ENCODE measurements around the gene METAP1D. TPM values are rescaled to one million over a fixed set of nuclear protein-coding genes. Genes with fewer than 3 reads are reported as not detected.
A peak's percentile ranks its signal among the peaks of the same experiment; 100 is the strongest.

Gene METAP1D
- total and polyA plus RNA-seq, 2 of the 4 experiments (the other 2 are of a cell fraction) = 3.4 to 5.5 TPM

DNA sequence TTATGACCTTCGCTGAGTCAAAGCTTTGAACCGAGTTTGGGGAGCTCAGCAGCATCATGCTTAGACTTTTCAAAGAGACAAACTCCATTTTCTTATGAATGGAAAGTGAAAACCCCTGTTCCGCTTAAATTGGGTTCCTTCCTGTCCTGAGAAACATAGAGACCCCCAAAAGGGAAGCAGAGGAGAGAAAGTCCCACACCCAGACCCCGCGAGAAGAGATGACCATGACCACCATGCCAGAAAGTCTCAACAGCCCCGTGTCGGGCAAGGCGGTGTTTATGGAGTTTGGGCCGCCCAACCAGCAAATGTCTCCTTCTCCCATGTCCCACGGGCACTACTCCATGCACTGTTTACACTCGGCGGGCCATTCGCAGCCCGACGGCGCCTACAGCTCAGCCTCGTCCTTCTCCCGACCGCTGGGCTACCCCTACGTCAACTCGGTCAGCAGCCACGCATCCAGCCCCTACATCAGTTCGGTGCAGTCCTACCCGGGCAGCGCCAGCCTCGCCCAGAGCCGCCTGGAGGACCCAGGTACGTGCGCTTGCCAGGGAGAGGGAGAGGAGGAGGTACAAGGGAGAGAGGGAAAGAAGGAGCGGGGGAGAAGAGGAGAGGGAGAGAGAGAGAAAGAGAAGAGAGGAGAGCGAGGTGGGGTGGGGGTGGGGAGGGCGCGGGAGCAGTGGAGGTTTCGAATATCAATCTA lies 85.9 kb downstream of the METAP1D start, which contains the start of gene DLX1:
Gene DLX1 (plus strand): TSS at position 48 of the 700 bp plus-strand sequence. CDS start 171 bp downstream, at position 219.
- H3K9me3 ChIP-seq (ENCODE audit: control insufficient read depth, insufficient read depth, low read length) = peaks cover 11% of the 10 kb centered on the region; the same call in 1 of the 2 replicates
- H2BK20ac ChIP-seq (ENCODE audit: low read depth, low read length) = no peak within 1 kb of the TSS
- no peaks in the 10 kb centered on the region for H3K36me3 ChIP-seq (ENCODE audit: control insufficient read depth, insufficient read depth, low read length)
- peak within 1 kb of the TSS; percentile 20; the same call in 1 of the 2 replicates for H3K27ac ChIP-seq (ENCODE audit: insufficient read depth, low read length)
- H3K14ac ChIP-seq (replicated peaks; ENCODE audit: low read depth, low read length) = no peak within 1 kb of the TSS
- CTCF ChIA-PET = interaction anchor here (0.7 kb wide), 1 partner anchor 42 kb away, joined by 3 read pairs; no protein-coding TSS in a partner anchor
- DNase-seq = no peak
- no peak within 1 kb of the TSS for H2BK15ac ChIP-seq (ENCODE audit: low read depth, low read length)
- H3K9me1 ChIP-seq (ENCODE audit: insufficient read depth, low read length) = no peaks in the 10 kb centered on the region
- 1% methylated on average over 11 of the region's 34 CpGs; no CpG with 5 or more reads in 1 of the 2 experiments for WGBS, 2 experiments (ENCODE audit: extremely low coverage in 2 of 2, insufficient read length in 1 of 2)
- TF ChIP-seq NFE2L2 (IDR thresholded peaks at IDR 0.05; ENCODE audit: low read depth, low read length) (no peak), MXI1 (IDR thresholded peaks at IDR 0.05; ENCODE audit: borderline replicate concordance, low read depth, low read length) (no peak), BHLHE40 (IDR thresholded peaks at IDR 0.05; ENCODE audit: low read depth, low read length) (no peak), CHD1 (IDR thresholded peaks at IDR 0.05; ENCODE audit: low read depth, low read length) (no peak), POLR2A (IDR thresholded peaks at IDR 0.05; ENCODE audit: low read depth, low read length) (no peak), MAZ (IDR thresholded peaks at IDR 0.05; ENCODE audit: borderline replicate concordance, low read depth, low read length) (no peak), RFX5 (IDR thresholded peaks at IDR 0.05; ENCODE audit: low read depth, low read length) (no peak), FOS (IDR thresholded peaks at IDR 0.05; ENCODE audit: low read depth, low read length) (no peak), SMC3 (IDR thresholded peaks at IDR 0.05; ENCODE audit: low read depth, low read length) (no peak), MAFK (IDR thresholded peaks at IDR 0.05; ENCODE audit: low read depth, low read length) (no peak)
- TF ChIP-seq, protein P1, sequence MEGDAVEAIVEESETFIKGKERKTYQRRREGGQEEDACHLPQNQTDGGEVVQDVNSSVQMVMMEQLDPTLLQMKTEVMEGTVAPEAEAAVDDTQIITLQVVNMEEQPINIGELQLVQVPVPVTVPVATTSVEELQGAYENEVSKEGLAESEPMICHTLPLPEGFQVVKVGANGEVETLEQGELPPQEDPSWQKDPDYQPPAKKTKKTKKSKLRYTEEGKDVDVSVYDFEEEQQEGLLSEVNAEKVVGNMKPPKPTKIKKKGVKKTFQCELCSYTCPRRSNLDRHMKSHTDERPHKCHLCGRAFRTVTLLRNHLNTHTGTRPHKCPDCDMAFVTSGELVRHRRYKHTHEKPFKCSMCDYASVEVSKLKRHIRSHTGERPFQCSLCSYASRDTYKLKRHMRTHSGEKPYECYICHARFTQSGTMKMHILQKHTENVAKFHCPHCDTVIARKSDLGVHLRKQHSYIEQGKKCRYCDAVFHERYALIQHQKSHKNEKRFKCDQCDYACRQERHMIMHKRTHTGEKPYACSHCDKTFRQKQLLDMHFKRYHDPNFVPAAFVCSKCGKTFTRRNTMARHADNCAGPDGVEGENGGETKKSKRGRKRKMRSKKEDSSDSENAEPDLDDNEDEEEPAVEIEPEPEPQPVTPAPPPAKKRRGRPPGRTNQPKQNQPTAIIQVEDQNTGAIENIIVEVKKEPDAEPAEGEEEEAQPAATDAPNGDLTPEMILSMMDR (conservative IDR thresholded peaks at IDR 0.05; ENCODE audit: low read depth, low read length) = no peak
- TF ChIP-seq, protein P2, sequence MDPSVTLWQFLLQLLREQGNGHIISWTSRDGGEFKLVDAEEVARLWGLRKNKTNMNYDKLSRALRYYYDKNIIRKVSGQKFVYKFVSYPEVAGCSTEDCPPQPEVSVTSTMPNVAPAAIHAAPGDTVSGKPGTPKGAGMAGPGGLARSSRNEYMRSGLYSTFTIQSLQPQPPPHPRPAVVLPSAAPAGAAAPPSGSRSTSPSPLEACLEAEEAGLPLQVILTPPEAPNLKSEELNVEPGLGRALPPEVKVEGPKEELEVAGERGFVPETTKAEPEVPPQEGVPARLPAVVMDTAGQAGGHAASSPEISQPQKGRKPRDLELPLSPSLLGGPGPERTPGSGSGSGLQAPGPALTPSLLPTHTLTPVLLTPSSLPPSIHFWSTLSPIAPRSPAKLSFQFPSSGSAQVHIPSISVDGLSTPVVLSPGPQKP (IDR thresholded peaks at IDR 0.05; ENCODE audit: borderline replicate concordance, low read depth, low read length) = no peak
- TF ChIP-seq, protein P3, sequence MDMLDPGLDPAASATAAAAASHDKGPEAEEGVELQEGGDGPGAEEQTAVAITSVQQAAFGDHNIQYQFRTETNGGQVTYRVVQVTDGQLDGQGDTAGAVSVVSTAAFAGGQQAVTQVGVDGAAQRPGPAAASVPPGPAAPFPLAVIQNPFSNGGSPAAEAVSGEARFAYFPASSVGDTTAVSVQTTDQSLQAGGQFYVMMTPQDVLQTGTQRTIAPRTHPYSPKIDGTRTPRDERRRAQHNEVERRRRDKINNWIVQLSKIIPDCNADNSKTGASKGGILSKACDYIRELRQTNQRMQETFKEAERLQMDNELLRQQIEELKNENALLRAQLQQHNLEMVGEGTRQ (IDR thresholded peaks at IDR 0.05; ENCODE audit: low read depth, low read length) = no peak
- no peak within 1 kb of the TSS for H2BK120ac ChIP-seq (ENCODE audit: low read depth, low read length)
- H3K4me3 ChIP-seq (ENCODE audit: insufficient read depth, low read depth, low read length) = peak within 1 kb of the TSS; percentile 56
- H2AFZ ChIP-seq (replicated peaks; ENCODE audit: low read length, poor library complexity) = peak within 1 kb of the TSS; percentile 89
- H4K8ac ChIP-seq (ENCODE audit: low read depth in 2 of 2, low read length in 2 of 2) = peak within 1 kb of the TSS; percentile 13 to 38; a peak in 2 of 4 replicates
- no peak within 1 kb of the TSS for H3K56ac ChIP-seq (ENCODE audit: extremely low read depth, insufficient read depth, low read length)
- no peak within 1 kb of the TSS for H2AK5ac ChIP-seq (ENCODE audit: low read depth, low read length)
- POLR2A ChIA-PET (ENCODE audit: unreplicated experiment) = interaction anchor here (0.5 kb wide), 1 partner anchor 13 kb away, joined by 3 read pairs; no protein-coding TSS in a partner anchor
- no peak within 1 kb of the TSS; the same call in 1 of the 2 replicates for H3K4ac ChIP-seq (ENCODE audit: low read depth, low read length)
- no peak within 1 kb of the TSS for H3K18ac ChIP-seq (ENCODE audit: low read depth, low read length)
- dilution Hi-C loops (cut with HindIII; ENCODE audit: low sequenced_read_pairs, unreplicated experiment) = no loop called here
- no peak within 1 kb of the TSS; the same call in 1 of the 2 replicates for H3K23ac ChIP-seq (ENCODE audit: low read depth, low read length)
- BruUV-seq (replicated peaks) = no TSS peak
- peaks cover 5% of the 10 kb centered on the region; the same call in 1 of the 2 replicates for H4K20me1 ChIP-seq (ENCODE audit: insufficient read depth, low read length)
- intact Hi-C loops (cut with micrococcal nuclease) = loop anchor here (5.0 kb wide), 1 partner anchor 88 kb away; the partner anchor contains the start of gene METAP1D
- H4K91ac ChIP-seq (ENCODE audit: insufficient read depth, low read depth, low read length) = no peak within 1 kb of the TSS
- peak within 1 kb of the TSS; percentile 0 for H2BK5ac ChIP-seq (ENCODE audit: low read depth, low read length, poor library complexity, severe bottlenecking)
- in situ Hi-C loops (cut with MboI; ENCODE audit: low sequenced_read_pairs) = no loop called here
- peak within 1 kb of the TSS; percentile 76 for H3K4me2 ChIP-seq (ENCODE audit: low read depth, low read length)
- peak within 1 kb of the TSS; percentile 39 for H3K9ac ChIP-seq (ENCODE audit: low read depth, low read length)
- peak within 1 kb of the TSS; percentile 7 for H2AK9ac ChIP-seq (replicated peaks; ENCODE audit: low read depth, low read length, poor library complexity)
- ATAC-seq (ENCODE audit: low read depth) = peak; percentile 16
- no peaks in the 10 kb centered on the region for H3K79me1 ChIP-seq (ENCODE audit: low read depth in 1 of 2, low read length in 2 of 2)
- H4K5ac ChIP-seq (ENCODE audit: low read depth, low read length) = peak within 1 kb of the TSS; percentile 6; the same call in 1 of the 2 replicates
- no peaks in the 10 kb centered on the region; the same call in 1 of the 2 replicates for H3K4me1 ChIP-seq (ENCODE audit: control insufficient read depth, insufficient read depth, low read length)
- H3K27me3 ChIP-seq (ENCODE audit: control insufficient read depth, insufficient read depth, low read length) = peaks cover 86% of the 10 kb centered on the region
